Prostate gland (tissue), 2 donors: ENCODE results near the gene NCOR2.

ENCODE experiments used
- CTCF ChIP-seq, 4 experiments: fragments of 200-600 bp in 2 of 4; fragments of 450-650 bp in 2 of 4; sonication (generic) in 2 of 4; IDR thresholded peaks; 1 replicate in 3 of 4; 2 replicates in 1 of 4; pipeline ENCODE4 v1.5.1; 2016 to 2019; ENCODE audit warnings: antibody characterized with exemption in 4 of 4, mild to moderate bottlenecking in 2 of 4, moderate library complexity in 2 of 4
- POLR2A ChIP-seq: fragments of 450-650 bp; IDR thresholded peaks from one replicate; pipeline ENCODE4 v1.6.1; 2016; ENCODE audit warnings: antibody characterized with exemption, mild to moderate bottlenecking
- POLR2AphosphoS5 ChIP-seq: sonication (generic); formaldehyde crosslinking; IDR thresholded peaks from one replicate; pipeline ENCODE4 v1.6.1; 2017; ENCODE audit warnings: antibody characterized with exemption

GRCh38 chr12:124538194-124539082, 29.0 kb downstream of the NCOR2 start:
- TF ChIP-seq CTCF (IDR thresholded peaks at IDR 0.05) (no peak), POLR2AphosphoS5 (no peak), POLR2A (no peak)
